HG03175 (cell line): ENCODE data around the gene PDE4A.
A peak's percentile ranks its signal among the peaks of the same experiment; 100 is the strongest.
"Not testable (repeated sequence)": the region's sequence is repeated elsewhere in the genome, so short reads cannot be mapped to it uniquely, and the experiment has no call there.

Source experiments
- ATAC-seq: cut with Tn5 transposase; IDR thresholded peaks from one replicate; pipeline ENCODE4 v1.9.1; 2021; ENCODE audit warnings: mild to moderate bottlenecking, moderate library complexity; ENCODE audit not compliant: unreplicated experiment

PDE4A gene

GRCh38 chr19:10424011-10424637, 3.8 kb downstream of the PDE4A start:
- no peak for ATAC-seq

GRCh38 chr19:10427169-10427568, 6.8 kb downstream of the PDE4A start:
- no peak for ATAC-seq

GRCh38 chr19:10428996-10429381, 8.7 kb downstream of the PDE4A start:
- ATAC-seq = no peak

GRCh38 chr19:10430505-10431253, 10.3 kb downstream of the PDE4A start:
- no peak for ATAC-seq

- ATAC-seq = no peak
Observed at GRCh38 chr19:10431254-10431942, 11.1 kb downstream of the PDE4A start.

- no peak for ATAC-seq
Observed at GRCh38 chr19:10431943-10432735, 11.8 kb downstream of the PDE4A start.

GRCh38 chr19:10432736-10433130, 12.4 kb downstream of the PDE4A start:
- ATAC-seq = no peak

GRCh38 chr19:10433131-10433536, 12.8 kb downstream of the PDE4A start:
- no peak for ATAC-seq

- ATAC-seq = no peak
Observed at GRCh38 chr19:10439588-10439987, 19.2 kb downstream of the PDE4A start.

GRCh38 chr19:10442698-10443097, 22.4 kb downstream of the PDE4A start:
- ATAC-seq = no peak

- ATAC-seq = no peak
Observed at GRCh38 chr19:10449037-10449436, 28.7 kb downstream of the PDE4A start.

- no peak for ATAC-seq
Observed at GRCh38 chr19:10450191-10450852, 30.0 kb downstream of the PDE4A start.

GRCh38 chr19:10450853-10451609, 30.7 kb downstream of the PDE4A start:
- no peak for ATAC-seq

- ATAC-seq = no peak
Observed at GRCh38 chr19:10452726-10453618, 32.6 kb downstream of the PDE4A start.

GRCh38 chr19:10453852-10454251, 33.5 kb downstream of the PDE4A start:
- ATAC-seq = no peak

GRCh38 chr19:10454267-10454666, 33.9 kb downstream of the PDE4A start:
- no peak for ATAC-seq

- ATAC-seq = not testable (repeated sequence)
Observed at GRCh38 chr19:10458733-10459132, 38.4 kb downstream of the PDE4A start.

GRCh38 chr19:10460714-10461046, 40.3 kb downstream of the PDE4A start:
- peak; percentile 6 for ATAC-seq
